Testis (tissue), 3 donors: ENCODE measurements around the gene ZMIZ2. TPM values are rescaled to one million over a fixed set of nuclear protein-coding genes. Genes with fewer than 3 reads are reported as not detected.
"Not testable (repeated sequence)": the region's sequence is repeated elsewhere in the genome, so short reads cannot be mapped to it uniquely, and the experiment has no call there.

Source experiments
- DNase-seq: peaks from one replicate; pipeline ENCODE4 v3.0.0-alpha.2; 2019
- H3K27ac ChIP-seq, 2 donors: fragments of 200-600 bp; sonication (generic); one replicate each; pipeline ENCODE4 v1.5.1; 2019
- H3K27me3 ChIP-seq: fragments of 200-600 bp; sonication (generic); one replicate; pipeline ENCODE4 v1.5.1; 2019
- H3K36me3 ChIP-seq: fragments of 200-600 bp; sonication (generic); one replicate; pipeline ENCODE4 v1.5.1; 2017; ENCODE audit warnings: low read depth; ENCODE audit errors: missing control alignments
- H3K4me1 ChIP-seq: fragments of 200-600 bp; sonication (generic); one replicate; pipeline ENCODE4 v1.5.1; 2019
- H3K4me3 ChIP-seq, 2 donors: fragments of 200-600 bp; sonication (generic); one replicate each; pipeline ENCODE4 v1.5.1; 2017 to 2019
- H3K9me3 ChIP-seq: fragments of 200-600 bp; sonication (generic); one replicate; pipeline ENCODE4 v1.5.1; 2017
- POLR2A ChIP-seq: fragments of 450-650 bp; IDR thresholded peaks from one replicate; pipeline ENCODE4 v1.6.1; 2017; ENCODE audit warnings: antibody characterized with exemption, mild to moderate bottlenecking, moderate library complexity
- WGBS, 2 donors: methylation state at CpG; one replicate each; pipeline ENCODE4 v1.1.5; 2018; 5-methylcytosine and 5-hydroxymethylcytosine counted together
- intact Hi-C: fragments of 100-400 bp; cut with DNase I; formaldehyde crosslinking; loops from one replicate; pipeline ENCODE4 v1.15.1; 2023; ENCODE audit warnings: low total_unique reads
- polyA plus RNA-seq: library from polyadenylated mRNA; stranded (reverse); fragments of 350-450 nt; fragmentation: Illumina TruSeq; extraction: RNeasy Lipid Tissue Mini Kit (QIAGEN cat#74804); gene quantifications from one replicate; pipeline ENCODE4 v1.2.3, GENCODE V29; 2014; ENCODE audit warnings: low read depth, low replicate concordance; ENCODE audit not compliant: insufficient read depth
- total RNA-seq, 2 donors: library from RNA; depleted of rRNA; stranded (reverse); fragments of >200 nt; gene quantifications; one replicate each; pipeline ENCODE4 v1.2.3, GENCODE V29; 2016
- TF ChIP-seq, protein P1 (sequence below), 3 experiments: fragments of 450-650 bp in 2 of 3; fragments of 200-600 bp in 1 of 3; sonication (generic) in 1 of 3; IDR thresholded peaks; one replicate each; pipeline ENCODE4 v1.5.1; 2016 to 2019; ENCODE audit warnings: antibody characterized with exemption in 3 of 3, mild to moderate bottlenecking in 2 of 3, moderate library complexity in 1 of 3

The ZMIZ2 gene
- total and polyA plus RNA-seq, 3 donors from 2014 or later: 47.9 to 86.6 (median 85.9) TPM

DNA sequence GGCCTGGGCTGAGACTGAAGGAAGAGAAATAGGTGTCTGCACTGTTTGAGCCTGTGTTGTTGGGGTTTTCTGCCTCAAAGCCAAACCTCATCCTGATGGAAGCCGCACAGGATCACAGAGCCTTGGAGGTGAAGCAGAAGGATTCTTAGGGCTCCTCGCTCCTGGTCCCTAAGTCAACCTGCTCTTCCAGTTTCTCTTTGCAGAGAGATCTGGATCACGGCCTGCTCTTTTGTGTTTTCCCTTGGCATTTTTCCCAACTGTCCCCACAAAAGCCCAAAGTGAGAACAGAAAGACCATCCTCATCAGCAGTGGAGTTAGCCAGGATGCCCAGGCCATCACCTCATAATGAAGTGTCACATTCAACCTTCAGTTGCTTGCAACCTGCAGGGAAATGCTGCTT, 27.6 kb downstream of the ZMIZ2 start:
- H3K4me1 ChIP-seq: no peaks in the 10 kb centered on the region
- H3K4me3 ChIP-seq: no peak overlapping the region
- TF ChIP-seq, protein P1, sequence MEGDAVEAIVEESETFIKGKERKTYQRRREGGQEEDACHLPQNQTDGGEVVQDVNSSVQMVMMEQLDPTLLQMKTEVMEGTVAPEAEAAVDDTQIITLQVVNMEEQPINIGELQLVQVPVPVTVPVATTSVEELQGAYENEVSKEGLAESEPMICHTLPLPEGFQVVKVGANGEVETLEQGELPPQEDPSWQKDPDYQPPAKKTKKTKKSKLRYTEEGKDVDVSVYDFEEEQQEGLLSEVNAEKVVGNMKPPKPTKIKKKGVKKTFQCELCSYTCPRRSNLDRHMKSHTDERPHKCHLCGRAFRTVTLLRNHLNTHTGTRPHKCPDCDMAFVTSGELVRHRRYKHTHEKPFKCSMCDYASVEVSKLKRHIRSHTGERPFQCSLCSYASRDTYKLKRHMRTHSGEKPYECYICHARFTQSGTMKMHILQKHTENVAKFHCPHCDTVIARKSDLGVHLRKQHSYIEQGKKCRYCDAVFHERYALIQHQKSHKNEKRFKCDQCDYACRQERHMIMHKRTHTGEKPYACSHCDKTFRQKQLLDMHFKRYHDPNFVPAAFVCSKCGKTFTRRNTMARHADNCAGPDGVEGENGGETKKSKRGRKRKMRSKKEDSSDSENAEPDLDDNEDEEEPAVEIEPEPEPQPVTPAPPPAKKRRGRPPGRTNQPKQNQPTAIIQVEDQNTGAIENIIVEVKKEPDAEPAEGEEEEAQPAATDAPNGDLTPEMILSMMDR (IDR thresholded peaks at IDR 0.05): no peak
- TF ChIP-seq POLR2A: no peak
- H3K27ac ChIP-seq: no peak overlapping the region
- DNase-seq: no peak
- 93 to 94% methylated on average over 3 of the region's 3 CpGs for WGBS, 2 donors
- H3K27me3 ChIP-seq: no peaks in the 10 kb centered on the region
- no peaks in the 10 kb centered on the region for H3K9me3 ChIP-seq
- no peaks in the 10 kb centered on the region for H3K36me3 ChIP-seq
- intact Hi-C loops: no loop called here

DNA sequence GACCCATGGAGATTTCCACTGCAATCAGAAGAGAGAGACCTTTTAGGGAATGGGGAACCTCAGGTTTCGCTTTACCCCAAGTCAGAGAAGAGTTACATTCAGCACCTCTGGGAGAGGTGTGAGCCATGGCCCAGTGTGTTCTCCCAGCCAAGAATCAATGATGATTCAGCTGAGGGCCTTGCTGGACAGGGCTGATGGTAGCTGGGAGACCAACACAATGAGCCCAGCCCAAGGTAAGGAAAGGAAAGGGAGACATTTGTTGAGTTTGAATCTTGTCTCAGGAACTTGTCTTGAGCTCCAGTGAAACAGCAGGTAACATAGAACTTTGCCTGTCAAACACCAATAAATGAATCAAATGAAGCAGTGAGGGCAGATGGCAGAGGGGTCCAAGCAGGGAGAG, 33.8 kb downstream of the ZMIZ2 start:
- Histone ChIP-seq H3K36me3 (no peaks in the 10 kb centered on the region), H3K4me1 (no peaks in the 10 kb centered on the region), H3K27ac (no peak overlapping the region), H3K9me3 (no peaks in the 10 kb centered on the region), H3K4me3 (no peak overlapping the region), H3K27me3 (no peaks in the 10 kb centered on the region)
- TF ChIP-seq, protein P1 (IDR thresholded peaks at IDR 0.05): no peak
- TF ChIP-seq POLR2A: no peak
- intact Hi-C loops: no loop called here
- 95 to 100% methylated on average over 1 of the region's 1 CpG for WGBS, 2 donors
- DNase-seq: no peak

DNA sequence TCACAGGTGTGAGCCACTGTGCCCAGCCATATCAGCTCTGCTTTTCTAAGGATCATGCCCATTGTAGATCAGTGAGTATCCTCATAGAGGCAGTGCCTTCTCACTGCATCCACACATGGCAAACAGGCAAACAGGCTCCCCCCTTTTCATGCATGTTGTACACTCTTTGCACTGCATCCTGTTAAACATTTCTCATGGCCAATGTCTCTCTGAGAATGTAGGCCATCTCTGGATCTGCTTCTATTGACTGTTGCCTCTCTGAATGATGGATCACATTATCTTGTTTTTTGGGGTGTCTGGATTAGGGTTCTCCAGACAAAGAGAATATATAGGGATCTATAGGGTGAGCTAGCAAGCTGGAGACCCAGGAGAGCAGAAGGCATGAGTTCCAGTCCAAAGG, 34.8 kb downstream of the ZMIZ2 start:
- Histone ChIP-seq H3K4me3 (no peak overlapping the region), H3K27ac (no peak overlapping the region), H3K27me3 (no peaks in the 10 kb centered on the region), H3K9me3 (no peaks in the 10 kb centered on the region), H3K36me3 (no peaks in the 10 kb centered on the region), H3K4me1 (no peaks in the 10 kb centered on the region)
- no peak for DNase-seq
- no peak for TF ChIP-seq POLR2A
- TF ChIP-seq, protein P1 (IDR thresholded peaks at IDR 0.05): no peak
- intact Hi-C loops: no loop called here

DNA sequence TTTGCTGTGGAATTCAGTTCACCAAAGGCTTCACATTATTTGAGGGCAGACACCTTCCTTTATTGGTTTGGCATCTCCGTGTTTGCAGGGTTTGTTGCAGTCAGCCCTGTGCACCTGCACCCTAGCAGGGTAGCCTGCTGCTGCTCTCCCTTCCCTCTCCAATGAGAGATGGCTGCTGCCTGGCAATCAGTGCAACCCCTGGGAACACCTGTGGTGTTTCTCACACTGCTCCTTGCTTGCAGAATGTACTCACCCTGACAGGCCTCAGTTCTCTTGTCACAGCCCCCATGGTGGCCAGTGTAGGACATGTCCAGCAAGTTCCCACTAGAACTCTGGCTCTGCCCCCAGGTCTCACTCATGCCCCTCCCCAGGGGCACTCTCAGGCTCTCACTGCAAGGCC, 35.7 kb downstream of the ZMIZ2 start:
- no peaks in the 10 kb centered on the region for H3K9me3 ChIP-seq
- 67 to 89% methylated on average over 1 of the region's 1 CpG for WGBS, 2 donors
- no peak for DNase-seq
- H3K4me1 ChIP-seq: no peaks in the 10 kb centered on the region
- H3K27me3 ChIP-seq: no peaks in the 10 kb centered on the region
- H3K27ac ChIP-seq: no peak overlapping the region
- H3K36me3 ChIP-seq: no peaks in the 10 kb centered on the region
- TF ChIP-seq, protein P1 (IDR thresholded peaks at IDR 0.05): no peak
- TF ChIP-seq POLR2A: no peak
- intact Hi-C loops: no loop called here
- no peak overlapping the region for H3K4me3 ChIP-seq

DNA sequence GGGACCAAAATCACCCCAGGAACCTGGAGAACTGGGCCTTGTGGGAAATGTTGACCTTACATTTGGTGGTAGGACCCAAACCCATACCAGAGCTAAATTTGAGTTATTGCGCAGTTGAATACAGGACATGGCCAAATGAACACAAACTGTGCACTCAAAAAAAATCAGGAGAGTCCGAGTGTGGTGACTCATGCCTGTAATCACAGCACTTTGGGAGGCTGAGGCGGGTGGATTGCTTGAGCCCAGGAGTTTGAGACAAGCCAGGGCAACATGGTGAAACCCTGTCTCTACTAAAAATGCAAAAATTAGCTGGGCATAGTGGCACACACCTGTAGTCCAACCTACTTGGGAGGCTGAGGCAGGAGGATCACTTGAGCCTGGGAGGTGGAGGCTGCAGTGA, 36.6 kb downstream of the ZMIZ2 start:
- H3K9me3 ChIP-seq, H3K27ac ChIP-seq, H3K27me3 ChIP-seq, H3K36me3 ChIP-seq, H3K4me1 ChIP-seq, DNase-seq, H3K4me3 ChIP-seq, intact Hi-C loops: not testable (repeated sequence)
- WGBS, 2 donors: 92 to 100% methylated on average over 3 of the region's 3 CpGs
